Liver (tissue), 9 donors: ENCODE results near the gene EPB41L4B. TPM values are rescaled to one million over a fixed set of nuclear protein-coding genes. Genes with fewer than 3 reads are reported as not detected.

Experiments used
- DNase-seq: peaks from one replicate; pipeline ENCODE4 v3.0.0-alpha.2; 2017; ENCODE audit warnings: low spot score
- H3K27ac ChIP-seq, 2 donors: one replicate each; pipeline ENCODE4 v1.7.0; 2013; ENCODE audit warnings: inconsistent platforms in 2 of 2, low read length in 2 of 2, control low read depth in 1 of 2, low read depth in 1 of 2, mild to moderate bottlenecking in 1 of 2
- H3K27me3 ChIP-seq, 4 donors: one replicate each; pipeline versions ENCODE4 v1.6.1 to v1.7.0; 2013; ENCODE audit warnings: low read length in 3 of 4, inconsistent platforms in 1 of 4, mild to moderate bottlenecking in 1 of 4, moderate library complexity in 1 of 4; ENCODE audit not compliant: control insufficient read depth in 4 of 4, insufficient read depth in 4 of 4
- H3K36me3 ChIP-seq, 4 donors: one replicate each; pipeline versions ENCODE4 v1.6.1 to v1.7.0; 2013; ENCODE audit warnings: low read length in 3 of 4, mild to moderate bottlenecking in 3 of 4, low read depth in 1 of 4, moderate library complexity in 1 of 4; ENCODE audit not compliant: control insufficient read depth in 4 of 4, insufficient read depth in 3 of 4
- H3K4me1 ChIP-seq, 4 donors: one replicate each; pipeline versions ENCODE4 v1.6.1 to v1.7.0; 2013; ENCODE audit warnings: low read length in 3 of 4, mild to moderate bottlenecking in 3 of 4, moderate library complexity in 1 of 4; ENCODE audit not compliant: control insufficient read depth in 4 of 4, insufficient read depth in 4 of 4
- H3K4me3 ChIP-seq, 3 donors: one replicate each; pipeline versions ENCODE4 v1.6.1 to v1.7.0; 2013; ENCODE audit warnings: low read length in 3 of 3, control low read depth in 1 of 3, low read depth in 1 of 3, mild to moderate bottlenecking in 1 of 3
- H3K9ac ChIP-seq, 2 donors: one replicate each; pipeline ENCODE4 v1.7.0; 2013; ENCODE audit warnings: low read length in 2 of 2, mild to moderate bottlenecking in 2 of 2, moderate library complexity in 2 of 2, control low read depth in 1 of 2, low read depth in 1 of 2
- H3K9me3 ChIP-seq, 4 donors: one replicate each; pipeline versions ENCODE4 v1.6.1 to v1.7.0; 2013; ENCODE audit warnings: low read length in 3 of 4; ENCODE audit not compliant: control insufficient read depth in 4 of 4
- ATF3 ChIP-seq: IDR thresholded peaks from 2 replicates; pipeline ENCODE4 v1.6.1; 2016; ENCODE audit warnings: antibody characterized with exemption
- CTCF ChIP-seq: fragments of 150-350 bp; IDR thresholded peaks from 2 replicates; pipeline ENCODE4 v1.5.1; 2017; ENCODE audit warnings: improper control_type of control experiment, low read depth, low read length; ENCODE audit not compliant: missing input control
- EGR1 ChIP-seq, 2 donors: IDR thresholded peaks; 2 replicates each; pipeline ENCODE4 v1.6.1; 2016 to 2018; ENCODE audit warnings: antibody characterized with exemption in 2 of 2, low read depth in 2 of 2
- FOXA1 ChIP-seq: IDR thresholded peaks from 2 replicates; pipeline ENCODE4 v1.6.1; 2016; ENCODE audit warnings: antibody characterized with exemption
- FOXA2 ChIP-seq: IDR thresholded peaks from 2 replicates; pipeline ENCODE4 v1.6.1; 2016; ENCODE audit warnings: antibody characterized with exemption
- GABPA ChIP-seq, 2 donors: IDR thresholded peaks in 1 of 2; conservative IDR thresholded peaks in 1 of 2; 2 replicates each; pipeline ENCODE4 v1.6.1; 2016; ENCODE audit warnings: antibody characterized with exemption in 2 of 2, mild to moderate bottlenecking in 1 of 2, moderate library complexity in 1 of 2
- HNF4A ChIP-seq, 2 donors: conservative IDR thresholded peaks; 2 replicates each; pipeline ENCODE4 v1.6.1; 2016; ENCODE audit warnings: antibody characterized with exemption in 2 of 2, mild to moderate bottlenecking in 2 of 2
- HNF4G ChIP-seq: IDR thresholded peaks from 2 replicates; pipeline ENCODE4 v1.6.1; 2016; ENCODE audit warnings: antibody characterized with exemption
- JUND ChIP-seq, 2 donors: IDR thresholded peaks; 2 replicates each; pipeline ENCODE4 v1.6.1; 2016; ENCODE audit warnings: antibody characterized with exemption in 2 of 2
- NR2F2 ChIP-seq: IDR thresholded peaks from 2 replicates; pipeline ENCODE4 v1.6.1; 2016; ENCODE audit warnings: antibody characterized with exemption
- RAD21 ChIP-seq, 2 donors: IDR thresholded peaks; 2 replicates each; pipeline ENCODE4 v1.6.1; 2016; ENCODE audit warnings: antibody characterized with exemption in 2 of 2, mild to moderate bottlenecking in 2 of 2
- REST ChIP-seq: IDR thresholded peaks from 2 replicates; pipeline ENCODE4 v1.6.1; 2016; ENCODE audit warnings: antibody characterized with exemption, mild to moderate bottlenecking
- RXRA ChIP-seq, 2 donors: IDR thresholded peaks; 2 replicates each; pipeline ENCODE4 v1.6.1; 2017 to 2018; ENCODE audit warnings: antibody characterized with exemption in 2 of 2, mild to moderate bottlenecking in 1 of 2
- SP1 ChIP-seq: IDR thresholded peaks from 2 replicates; pipeline ENCODE4 v1.6.1; 2018; ENCODE audit warnings: antibody characterized with exemption, mild to moderate bottlenecking
- TAF1 ChIP-seq: conservative IDR thresholded peaks from 2 replicates; pipeline ENCODE4 v1.6.1; 2016; ENCODE audit warnings: antibody characterized with exemption, mild to moderate bottlenecking
- YY1 ChIP-seq: IDR thresholded peaks from 2 replicates; pipeline ENCODE4 v1.6.1; 2016; ENCODE audit warnings: antibody characterized with exemption, mild to moderate bottlenecking
- WGBS: extraction: QIAGEN DNeasy Blood & Tissue Kit; methylation state at CpG from one replicate; pipeline ENCODE4 v1.1.7; 2013; 5-methylcytosine and 5-hydroxymethylcytosine counted together
- polyA plus RNA-seq, 2 donors: library from polyadenylated mRNA; stranded (reverse) in 1 of 2; unstranded in 1 of 2; fragments of 200-250 nt in 1 of 2; fragments of >200 nt in 1 of 2; fragmentation: Nextera tagmentation in 1 of 2; extraction: Ambion mirVana in 1 of 2; gene quantifications; one replicate each; pipeline versions ENCODE4 v1.2.1 to v1.2.3, GENCODE V29; 2013 to 2015
- total RNA-seq, 2 donors: library from RNA; depleted of rRNA; stranded (reverse); fragments of >200 nt; gene quantifications; one replicate each; pipeline ENCODE4 v1.2.3, GENCODE V29; 2014
- TF ChIP-seq, protein P1 (sequence below): IDR thresholded peaks from 2 replicates; pipeline ENCODE4 v1.6.1; 2016; ENCODE audit warnings: antibody characterized with exemption
- TF ChIP-seq, protein P2 (sequence below): IDR thresholded peaks from 2 replicates; pipeline ENCODE4 v1.6.1; 2016; ENCODE audit warnings: antibody characterized with exemption
- donor health status: healthy.
- donor health status: healthy.
- donor health status: healthy.
- donor health status: healthy.
- donor health status: healthy.

The EPB41L4B gene
- total RNA-seq: 10 to 100 TPM in 1 of 2 donors, 1 to 10 TPM in 1; 9.9 to 42.6 TPM
- 10 to 100 TPM; 16.4 to 31.3 TPM for polyA plus RNA-seq

DNA sequence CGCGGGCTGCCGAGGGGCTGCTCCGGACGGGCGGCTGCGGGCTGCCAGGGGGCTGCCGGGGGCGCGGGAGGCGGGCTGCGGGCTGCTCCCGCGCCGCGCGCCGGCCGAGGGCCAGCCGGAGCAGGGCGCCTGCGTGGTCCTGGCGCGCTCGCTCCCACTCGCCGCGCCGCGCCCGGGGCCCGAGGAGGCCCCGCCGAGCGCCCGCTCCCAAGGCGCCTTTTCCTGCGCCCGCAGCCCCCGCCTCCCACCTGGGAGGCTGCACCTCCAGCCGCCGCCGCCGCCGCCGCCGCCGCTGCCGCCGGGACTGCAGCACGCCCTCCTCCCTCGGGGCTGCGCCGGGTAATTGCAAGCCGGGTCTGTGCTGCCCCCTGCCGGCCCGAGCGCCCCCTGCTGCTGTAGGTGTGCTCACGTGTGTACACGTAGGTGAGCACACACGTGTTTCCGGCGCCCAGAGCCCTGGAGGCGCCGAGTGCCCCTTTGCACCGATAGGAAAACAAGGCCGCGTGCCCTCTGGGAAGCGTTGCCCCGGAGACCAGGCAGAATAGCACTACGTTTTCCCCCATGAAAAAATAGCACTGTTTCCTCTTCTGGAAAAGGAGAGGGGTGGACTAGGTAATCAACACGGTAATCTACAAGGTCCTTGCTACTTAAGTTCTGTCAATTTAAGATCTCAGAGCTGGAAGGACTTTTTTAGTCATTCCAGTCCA lies at the start of gene EPB41L4B:
TSS of gene EPB41L4B (minus strand) at position 318 of the 707 bp plus-strand sequence. CDS start 613 bp downstream, outside the sequence.
- WGBS: 1% methylated on average over 72 of the region's 72 CpGs
- H3K9ac ChIP-seq: peak within 1 kb of the TSS in 1 of 2 donors; percentile 33
- peak; percentile 64 to 68 for TF ChIP-seq HNF4A (conservative IDR thresholded peaks at IDR 0.05)
- TF ChIP-seq TAF1: no peak
- peak; percentile 87 to 91 for TF ChIP-seq RAD21 (IDR thresholded peaks at IDR 0.05)
- TF ChIP-seq RXRA (IDR thresholded peaks at IDR 0.05): peak; percentile 50 to 60
- no peak for TF ChIP-seq YY1
- TF ChIP-seq FOXA2: peak; percentile 18
- TF ChIP-seq NR2F2: no peak
- no peak for TF ChIP-seq FOXA1
- TF ChIP-seq ATF3: no peak
- TF ChIP-seq, protein P1, sequence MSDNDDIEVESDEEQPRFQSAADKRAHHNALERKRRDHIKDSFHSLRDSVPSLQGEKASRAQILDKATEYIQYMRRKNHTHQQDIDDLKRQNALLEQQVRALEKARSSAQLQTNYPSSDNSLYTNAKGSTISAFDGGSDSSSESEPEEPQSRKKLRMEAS: peak; percentile 92
- peak; percentile 98 for TF ChIP-seq CTCF
- TF ChIP-seq JUND (IDR thresholded peaks at IDR 0.05): no peak
- TF ChIP-seq SP1: peak; percentile 61
- no peak for TF ChIP-seq HNF4G
- TF ChIP-seq REST: no peak
- TF ChIP-seq, protein P2, sequence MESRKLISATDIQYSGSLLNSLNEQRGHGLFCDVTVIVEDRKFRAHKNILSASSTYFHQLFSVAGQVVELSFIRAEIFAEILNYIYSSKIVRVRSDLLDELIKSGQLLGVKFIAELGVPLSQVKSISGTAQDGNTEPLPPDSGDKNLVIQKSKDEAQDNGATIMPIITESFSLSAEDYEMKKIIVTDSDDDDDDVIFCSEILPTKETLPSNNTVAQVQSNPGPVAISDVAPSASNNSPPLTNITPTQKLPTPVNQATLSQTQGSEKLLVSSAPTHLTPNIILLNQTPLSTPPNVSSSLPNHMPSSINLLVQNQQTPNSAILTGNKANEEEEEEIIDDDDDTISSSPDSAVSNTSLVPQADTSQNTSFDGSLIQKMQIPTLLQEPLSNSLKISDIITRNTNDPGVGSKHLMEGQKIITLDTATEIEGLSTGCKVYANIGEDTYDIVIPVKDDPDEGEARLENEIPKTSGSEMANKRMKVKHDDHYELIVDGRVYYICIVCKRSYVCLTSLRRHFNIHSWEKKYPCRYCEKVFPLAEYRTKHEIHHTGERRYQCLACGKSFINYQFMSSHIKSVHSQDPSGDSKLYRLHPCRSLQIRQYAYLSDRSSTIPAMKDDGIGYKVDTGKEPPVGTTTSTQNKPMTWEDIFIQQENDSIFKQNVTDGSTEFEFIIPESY: peak; percentile 20
- no peak for TF ChIP-seq EGR1 (IDR thresholded peaks at IDR 0.05; ENCODE audit: low read depth in 2 of 2)
- peak in 1 of 2 donors; percentile 78 for TF ChIP-seq GABPA (IDR thresholded peaks at IDR 0.05 in 1 of 2, conservative IDR thresholded peaks at IDR 0.05 in 1 of 2)
- no peaks in the 10 kb centered on the region for H3K9me3 ChIP-seq
- peaks cover 3 to 37% (median 29%) of the 10 kb centered on the region in 4 donors for H3K4me1 ChIP-seq
- peak; percentile 91 for DNase-seq
- no peaks in the 10 kb centered on the region for H3K27me3 ChIP-seq
- H3K36me3 ChIP-seq: no peaks in the 10 kb centered on the region
- peak within 1 kb of the TSS; percentile 60 to 83 (median 66) for H3K4me3 ChIP-seq
- peak within 1 kb of the TSS; percentile 55 to 56 for H3K27ac ChIP-seq
